Central memory CD4-positive, alpha-beta T cell (primary cell): ENCODE data around the gene TMEM192.
"Not testable (repeated sequence)": the region's sequence is repeated elsewhere in the genome, so short reads cannot be mapped to it uniquely, and the experiment has no call there.

Source experiments
- DNase-seq: peaks from one replicate; pipeline ENCODE4 v3.0.0; 2022

TMEM192 gene

DNA sequence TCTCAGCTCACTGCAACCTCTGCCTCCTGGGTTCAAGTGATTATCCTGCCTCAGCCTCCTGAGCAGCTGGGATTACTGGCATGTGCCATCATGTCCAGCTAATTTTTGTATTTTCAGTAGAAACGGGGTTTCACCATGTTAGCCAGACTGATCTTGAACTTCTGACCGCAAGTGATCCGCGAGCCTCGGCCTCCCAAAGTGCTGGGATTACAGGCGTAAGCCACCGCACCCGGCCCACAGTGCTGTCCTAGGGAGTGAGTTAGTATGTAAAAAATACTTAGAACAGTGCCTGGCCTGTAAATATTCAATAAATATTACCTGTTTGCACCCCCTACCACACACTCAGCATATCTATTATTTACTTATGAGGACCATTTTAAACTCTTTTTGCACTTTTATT is 20.5 kb downstream of the TMEM192 start:
- not testable (repeated sequence) for DNase-seq

DNA sequence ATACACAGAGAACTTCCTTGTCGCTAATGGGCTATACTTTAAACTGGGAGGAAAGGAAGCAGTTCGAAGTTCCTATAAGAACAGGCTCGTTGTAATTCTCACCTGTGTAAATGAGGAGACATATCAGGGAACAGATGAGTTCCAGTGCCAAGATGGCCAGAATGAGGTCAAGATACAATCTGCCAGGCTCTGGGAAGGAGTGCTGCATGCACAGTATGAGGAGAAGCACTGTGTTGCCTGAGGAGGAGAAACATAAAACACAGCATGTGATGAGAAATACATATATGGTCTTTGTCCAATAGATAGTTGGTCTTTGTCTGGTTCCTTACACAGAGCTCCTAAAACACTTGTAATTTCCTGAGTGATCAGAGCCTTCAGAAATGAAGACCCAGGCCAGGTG is 24.3 kb downstream of the TMEM192 start:
- no peak for DNase-seq

DNA sequence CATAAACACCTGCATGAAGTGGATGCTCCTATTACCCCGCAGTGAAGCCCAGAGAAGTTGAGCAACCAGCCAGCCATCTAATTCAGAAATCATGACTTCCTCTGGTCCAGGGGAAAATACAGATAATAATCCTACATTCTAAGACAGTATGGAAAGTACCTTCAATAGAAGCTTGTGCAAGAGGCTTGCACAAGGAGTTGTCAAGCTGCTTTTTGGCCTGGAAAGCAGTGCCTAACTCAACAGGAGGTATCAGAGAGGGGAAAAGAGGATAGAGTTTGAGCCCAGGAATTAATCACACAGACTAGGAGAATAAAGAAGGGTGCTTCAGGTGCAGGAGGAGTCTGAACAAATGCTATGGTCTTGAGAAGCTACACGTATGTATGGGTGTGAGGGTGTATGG is 26.7 kb downstream of the TMEM192 start:
- DNase-seq: no peak

DNA sequence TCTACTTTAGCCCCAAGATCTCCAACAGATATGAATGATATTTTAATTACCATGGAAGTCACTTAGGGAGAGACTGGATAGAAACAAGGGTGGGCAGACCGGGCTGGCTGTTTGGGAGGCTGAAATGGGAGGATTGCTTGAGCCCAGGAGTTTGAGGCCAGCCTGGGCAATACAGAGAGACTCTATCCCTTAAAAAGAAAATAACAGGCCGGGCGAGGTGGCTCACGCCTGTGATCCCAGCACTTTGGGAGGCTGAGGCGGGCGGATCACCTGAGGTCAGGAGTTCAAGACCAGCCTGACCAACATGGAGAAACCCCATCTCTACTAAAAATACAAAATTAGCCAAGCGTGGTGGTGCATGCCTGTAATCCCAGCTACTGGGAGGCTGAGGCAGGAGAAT is 27.9 kb downstream of the TMEM192 start:
- not testable (repeated sequence) for DNase-seq

DNA sequence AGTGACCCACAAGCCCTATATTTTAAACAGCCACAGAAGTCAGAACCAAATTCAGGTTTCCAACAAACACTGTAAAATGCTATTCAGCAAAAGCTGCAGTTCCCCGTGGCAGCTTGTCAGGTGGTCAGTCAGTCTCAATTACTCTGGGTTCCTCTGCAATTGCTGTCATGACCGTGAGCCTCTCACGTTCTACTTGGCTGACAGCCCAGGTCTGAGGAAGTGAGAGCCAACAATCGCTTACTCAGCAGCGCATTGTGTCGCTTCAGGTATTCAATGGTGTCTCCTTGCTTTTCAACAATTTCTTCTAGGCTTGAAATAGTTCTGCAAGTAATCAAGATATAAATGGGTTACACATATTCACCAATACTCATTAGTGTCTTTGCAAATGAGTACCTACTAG is 33.2 kb downstream of the TMEM192 start:
- DNase-seq: no peak

DNA sequence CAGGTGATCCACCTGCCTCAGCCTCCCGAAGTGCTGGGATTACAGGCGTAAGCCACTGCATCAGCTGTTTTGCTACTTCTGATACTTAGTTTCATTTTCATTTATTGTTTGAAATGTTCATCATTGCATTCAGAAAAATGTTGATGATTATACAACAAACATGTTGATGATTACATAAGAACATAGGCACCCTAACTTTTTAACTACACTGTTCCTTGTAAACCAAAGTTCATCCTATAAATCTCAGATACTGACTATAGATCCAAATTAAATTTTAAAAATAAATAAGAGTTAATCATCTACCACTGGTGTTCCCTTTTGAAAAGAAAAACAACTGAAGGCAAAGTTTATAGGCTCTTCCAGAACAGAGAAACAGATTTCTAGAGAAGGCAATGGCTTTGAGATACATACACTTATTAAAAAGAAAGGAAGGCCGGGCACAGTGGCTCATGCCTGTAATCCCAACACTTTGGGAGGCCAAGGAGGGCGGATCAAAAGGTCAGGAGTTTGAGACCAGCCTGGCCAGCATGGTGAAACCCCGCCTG is 35.6 kb downstream of the TMEM192 start:
- DNase-seq: no peak

DNA sequence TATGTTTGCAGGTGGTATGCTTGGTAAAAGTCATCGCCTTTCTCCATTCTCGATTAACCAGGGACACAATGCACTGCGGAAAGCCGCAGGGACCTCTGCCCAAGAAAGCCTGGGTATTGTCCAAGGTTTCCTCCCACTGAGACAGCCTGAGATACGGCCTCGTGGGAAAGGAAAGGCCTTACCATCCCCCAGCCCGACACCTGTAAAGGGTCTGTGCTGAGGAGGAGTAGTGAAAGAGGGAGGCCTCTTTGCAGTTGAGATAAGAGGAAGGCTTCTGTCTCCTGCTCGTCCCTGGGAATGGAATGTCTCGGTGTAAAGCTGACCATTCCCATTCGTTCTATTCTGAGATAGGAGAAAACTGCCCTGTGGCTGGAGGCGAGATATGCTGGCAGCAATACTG is 39.3 kb downstream of the TMEM192 start:
- DNase-seq: not testable (repeated sequence)

DNA sequence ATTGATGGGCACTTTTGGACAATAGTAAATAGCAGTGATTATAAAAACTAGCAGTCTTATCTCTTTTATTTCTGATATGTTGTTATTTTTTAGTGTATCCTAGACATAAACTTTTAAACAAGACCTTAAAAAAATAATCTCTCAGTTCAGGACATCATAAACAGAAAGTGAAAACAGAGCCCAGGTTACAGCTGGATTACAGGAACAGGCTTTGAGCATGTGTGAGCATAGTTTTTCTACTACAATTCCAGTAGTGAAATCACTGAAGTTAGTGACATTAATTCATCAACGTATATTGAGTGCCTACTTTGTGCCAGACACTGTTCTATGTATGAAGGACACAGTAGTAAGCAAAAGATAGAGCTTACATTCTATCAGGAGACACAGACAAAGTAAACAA is 42.1 kb downstream of the TMEM192 start:
- DNase-seq: no peak

DNA sequence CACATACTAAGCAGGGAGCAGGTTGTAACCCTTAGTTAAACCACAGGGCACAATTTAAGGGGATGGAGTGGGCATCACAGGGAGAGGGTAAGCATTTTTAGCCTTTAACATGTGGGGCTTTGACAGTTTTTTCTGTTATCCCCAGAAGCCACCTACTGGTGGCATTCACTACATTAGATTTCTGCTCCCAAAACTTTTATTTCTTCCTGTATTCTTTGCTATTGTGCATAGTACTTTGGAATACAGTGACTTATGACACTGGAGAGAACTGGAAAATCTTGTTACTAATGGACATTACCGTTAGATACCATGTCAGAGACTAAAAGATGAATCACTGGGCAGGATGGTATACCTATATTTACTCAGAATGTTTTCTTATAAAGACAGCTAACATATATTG is 51.7 kb downstream of the TMEM192 start:
- DNase-seq: no peak

DNA sequence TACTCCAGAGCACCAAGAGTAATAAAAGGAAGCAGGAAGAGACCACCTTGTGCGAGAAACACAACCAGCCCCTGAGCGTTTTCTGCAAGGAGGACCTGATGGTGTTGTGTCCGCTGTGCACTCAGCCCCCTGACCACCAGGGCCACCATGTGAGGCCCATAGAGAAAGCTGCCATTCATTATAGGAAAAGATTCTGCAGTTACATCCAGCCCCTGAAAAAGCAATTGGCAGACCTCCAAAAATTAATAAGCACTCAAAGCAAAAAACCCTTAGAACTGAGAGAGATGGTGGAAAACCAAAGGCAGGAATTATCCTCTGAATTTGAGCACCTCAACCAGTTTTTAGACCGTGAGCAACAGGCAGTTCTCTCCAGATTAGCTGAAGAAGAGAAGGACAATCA is 53.3 kb downstream of the TMEM192 start:
- no peak for DNase-seq

DNA sequence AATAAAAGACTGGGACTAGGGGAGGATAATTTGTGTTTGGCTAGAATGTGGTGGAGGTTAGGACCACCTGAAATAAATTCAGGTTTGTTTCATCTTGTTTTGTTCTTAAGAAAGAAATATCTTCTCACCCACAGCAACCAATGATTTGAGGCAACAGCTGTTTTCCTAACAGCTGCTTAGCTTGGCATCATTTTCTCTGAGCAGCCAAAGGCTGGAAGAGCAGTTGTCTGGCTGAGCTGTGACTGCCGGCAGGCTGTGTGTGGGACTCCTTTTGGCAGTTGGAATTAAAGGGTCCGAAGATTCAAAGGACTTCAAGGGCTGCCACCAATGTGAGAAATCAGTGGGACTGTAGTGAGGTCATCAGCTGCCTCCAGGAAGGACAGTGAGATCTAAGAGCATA is 54.0 kb downstream of the TMEM192 start:
- no peak for DNase-seq

DNA sequence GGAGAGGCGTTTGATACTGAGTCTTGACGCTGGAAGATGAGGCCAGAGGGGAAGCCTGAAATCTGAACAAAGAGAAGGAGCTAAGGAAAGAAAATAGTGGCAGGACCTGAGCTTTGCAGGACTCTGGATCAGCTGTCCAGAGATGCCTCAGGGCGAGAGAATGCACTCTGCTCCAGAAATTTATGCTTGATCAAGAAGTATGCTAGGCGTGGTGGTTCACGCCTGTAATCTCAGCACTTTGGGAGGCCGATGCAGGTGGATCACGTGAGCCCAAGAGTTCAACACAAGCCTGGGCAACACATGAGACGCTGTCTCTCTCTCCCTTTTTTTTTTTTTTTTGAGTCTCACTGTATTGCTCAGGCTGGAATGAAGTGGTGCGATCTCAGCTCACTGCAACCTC is 57.1 kb downstream of the TMEM192 start:
- no peak for DNase-seq

DNA sequence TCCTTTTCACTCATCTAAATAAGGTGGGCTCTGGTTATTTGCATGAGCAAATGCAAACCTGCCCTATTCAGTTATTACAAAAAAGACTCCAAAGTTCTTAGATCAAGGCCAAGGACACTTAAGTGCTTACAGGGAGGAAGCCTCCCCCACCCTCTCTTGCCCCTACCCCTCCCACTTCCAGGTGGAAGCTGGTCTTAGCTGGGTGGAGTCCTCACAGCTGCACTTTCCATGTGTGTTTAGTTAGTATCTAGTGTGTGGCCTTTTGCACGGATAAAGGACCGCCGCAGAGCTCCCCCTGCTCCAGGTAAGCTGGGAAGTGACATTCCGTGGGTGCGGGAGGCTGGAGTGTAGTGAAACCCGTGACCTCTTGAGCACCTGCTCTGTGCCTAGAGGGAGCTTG is 59.0 kb downstream of the TMEM192 start, which contains the start of gene TRIM75:
TSS of gene TRIM75 (plus strand) at position 222 of the 400 bp plus-strand sequence. CDS start 5,282 bp downstream, outside the sequence.
- DNase-seq: no peak

DNA sequence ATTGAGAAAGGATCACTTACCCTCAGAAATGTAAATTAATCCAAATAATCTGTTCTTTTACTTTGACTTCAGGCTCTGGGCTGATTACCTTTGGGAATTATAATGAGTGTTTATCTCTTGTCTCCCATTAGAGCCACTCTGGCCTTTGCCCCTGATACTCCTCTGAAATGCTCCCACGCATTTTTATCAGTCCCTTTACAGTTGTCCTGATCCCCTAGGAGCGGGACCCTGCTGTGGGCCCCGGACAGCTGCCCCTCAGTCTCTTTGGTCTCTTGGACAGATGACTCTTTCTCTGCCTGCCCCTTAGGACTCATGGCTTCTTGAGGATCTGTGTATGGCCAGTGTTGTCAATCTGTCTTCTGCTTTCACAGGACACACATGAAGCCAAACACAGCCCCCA is 60.0 kb downstream of the TMEM192 start:
- DNase-seq: no peak

DNA sequence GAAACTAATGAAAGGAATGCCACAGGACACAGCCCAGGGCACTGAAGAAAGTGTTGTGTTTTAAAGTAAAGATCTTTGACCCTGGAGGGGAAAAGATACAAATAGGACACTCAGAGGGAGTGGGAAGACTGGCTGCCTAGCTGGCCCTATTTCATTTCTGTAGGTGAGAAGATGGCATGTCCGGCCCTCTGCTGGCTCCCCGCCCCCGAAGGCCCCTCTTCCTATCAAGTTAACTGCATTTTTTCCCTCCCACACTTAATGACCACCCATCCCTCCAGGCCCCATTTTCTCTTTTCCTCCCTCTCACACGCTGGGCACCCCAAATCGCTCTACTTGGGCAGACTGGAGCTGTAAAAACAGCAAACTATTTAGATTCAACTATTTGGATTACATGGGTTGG is 64.5 kb downstream of the TMEM192 start:
- no peak for DNase-seq

DNA sequence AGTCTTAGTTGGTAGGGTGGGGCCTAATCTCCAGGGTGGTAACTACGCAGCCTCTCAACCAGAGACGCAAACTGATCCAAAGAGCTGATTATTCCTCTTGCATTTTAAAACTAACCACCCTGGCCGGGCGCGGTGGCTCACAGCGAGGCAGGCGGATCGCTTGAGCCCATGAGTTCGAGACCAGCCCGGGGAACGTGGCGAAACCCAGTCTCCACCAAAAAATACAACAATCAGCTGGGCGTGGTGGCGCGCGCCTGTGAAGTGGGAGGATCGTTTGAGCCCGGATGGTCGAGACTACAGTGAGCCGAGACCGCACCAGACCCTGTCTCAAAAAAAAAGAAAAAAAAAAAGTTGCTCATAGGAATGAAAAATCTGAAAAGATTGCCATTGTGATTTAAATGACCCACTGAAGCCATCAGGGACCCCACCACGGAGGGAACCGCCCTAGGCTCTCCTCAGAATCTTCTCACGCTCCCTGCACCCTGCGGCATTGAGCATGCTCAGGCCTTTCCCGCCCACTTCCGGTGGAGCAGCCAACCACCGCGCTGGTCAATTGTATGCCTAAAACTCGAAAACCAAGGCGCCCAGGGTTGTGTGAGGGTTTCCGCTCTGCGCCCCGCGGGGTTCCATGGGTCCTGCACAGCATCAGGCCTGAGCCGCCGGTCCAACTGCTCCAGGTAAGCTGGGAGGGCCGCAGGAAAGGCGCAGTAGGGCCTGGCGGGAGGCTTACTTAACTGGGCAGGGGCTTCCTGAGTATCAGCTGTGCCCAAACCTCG is 81.0 kb downstream of the TMEM192 start, which contains the start of gene TRIM60:
TSS of gene TRIM60 (plus strand) at position 564 of the 776 bp plus-strand sequence. CDS start 8,074 bp downstream, outside the sequence.
- DNase-seq: no peak

DNA sequence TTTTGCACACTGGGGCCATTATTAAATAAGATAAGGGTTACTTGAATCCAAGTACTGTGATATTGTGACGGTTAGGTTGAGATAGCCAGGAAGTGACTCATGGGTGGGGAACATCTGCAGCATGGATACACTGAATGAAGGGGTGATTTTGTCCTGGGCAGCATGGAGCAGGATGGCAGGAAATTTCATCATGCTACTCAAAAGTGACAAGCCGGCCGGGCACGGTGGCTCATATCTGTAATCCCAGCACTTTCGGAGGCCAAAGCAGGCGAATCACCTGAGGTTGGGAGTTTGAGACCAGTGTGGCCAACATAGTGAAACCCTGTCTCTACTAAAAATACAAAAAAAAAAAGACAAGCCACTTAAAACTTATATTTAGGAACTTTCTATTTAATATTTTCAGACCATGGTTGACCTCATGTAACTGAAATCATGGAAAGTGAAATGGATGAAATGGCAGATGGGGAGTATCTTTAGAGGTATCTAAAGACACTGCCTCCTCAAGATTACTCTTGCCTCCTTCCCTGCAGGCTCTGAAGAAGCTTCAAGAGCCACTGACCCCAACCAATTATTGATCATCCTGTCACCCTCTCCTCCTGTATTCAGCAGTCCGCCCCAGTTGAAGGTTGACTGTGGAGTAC is 84.8 kb downstream of the TMEM192 start:
- no peak for DNase-seq

DNA sequence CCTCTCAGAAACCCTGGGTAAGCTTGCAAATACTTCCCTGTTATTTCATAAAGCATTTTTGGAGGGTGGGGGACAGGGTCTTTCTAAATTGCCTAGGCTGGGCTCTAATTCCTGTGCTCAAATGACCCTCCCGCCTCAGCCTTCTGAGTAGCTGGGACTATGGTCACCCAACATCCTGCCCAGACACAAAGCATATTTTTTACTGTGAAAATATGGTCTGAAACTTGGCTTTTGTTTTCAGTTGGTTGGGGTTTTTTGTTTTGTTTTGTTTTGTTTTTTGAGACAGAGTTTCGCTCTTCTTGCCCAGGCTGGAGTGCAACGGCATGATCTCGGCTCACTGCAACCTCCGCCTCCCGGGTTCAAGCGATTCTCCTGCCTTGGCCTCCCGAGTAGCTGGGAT is 86.9 kb downstream of the TMEM192 start:
- DNase-seq: not testable (repeated sequence)
